ENCODE data around the gene ZNF507. TPM values are rescaled to one million over a fixed set of nuclear protein-coding genes. Genes with fewer than 3 reads are reported as not detected.

The ZNF507 gene
- total RNA-seq, 2 experiments from 2014 or later, result 13.3 to 35.0 TPM

GRCh38 chr19:32322541-32322940 lies 22.9 kb upstream of the ZNF507 start:
- TF ChIP-seq CTCF (conservative IDR thresholded peaks at IDR 0.05; ENCODE audit: low read length) (no peak), EZH2phosphoT487 (IDR thresholded peaks at IDR 0.05; ENCODE audit: borderline replicate concordance, low read depth, low read length) (no peak)
- no peak overlapping the region for H3K4me3 ChIP-seq (ENCODE audit: low read depth, low read length, poor library complexity, severe bottlenecking)
- POLR2A ChIA-PET, result no interaction called here
- no peaks in the 10 kb centered on the region for H3K4me1 ChIP-seq (ENCODE audit: insufficient read depth, low read length, poor library complexity, severe bottlenecking)
- CTCF ChIA-PET (ENCODE audit: unreplicated experiment), result no interaction called here
- H4K20me1 ChIP-seq (ENCODE audit: insufficient read depth, low read length), result no peaks in the 10 kb centered on the region
- intact Hi-C loops (cut with micrococcal nuclease; ENCODE audit: unreplicated experiment), result no loop called here
- no peaks in the 10 kb centered on the region for H3K9me2 ChIP-seq (ENCODE audit: insufficient read depth, low read length)
- no peaks in the 10 kb centered on the region for H3K79me2 ChIP-seq (ENCODE audit: insufficient read depth, low read depth, low read length)
- no peak for DNase-seq (ENCODE audit: low spot score)
- no peak overlapping the region for H2AFZ ChIP-seq (ENCODE audit: low read length)
- BruUV-seq (replicated peaks), result no TSS peak
- H3K9me3 ChIP-seq (ENCODE audit: low read length), result no peaks in the 10 kb centered on the region
- H3K4me2 ChIP-seq (ENCODE audit: low read length), result no peak overlapping the region
- no peaks in the 10 kb centered on the region for H3K36me3 ChIP-seq (ENCODE audit: insufficient read depth, low read length)
- no peak overlapping the region for H3K27ac ChIP-seq (ENCODE audit: low read depth, low read length, poor library complexity, severe bottlenecking)

- Histone ChIP-seq H3K36me3 (ENCODE audit: insufficient read depth, low read length) (no peaks in the 10 kb centered on the region), H3K4me1 (ENCODE audit: insufficient read depth, low read length, poor library complexity, severe bottlenecking) (no peaks in the 10 kb centered on the region), H3K9me3 (ENCODE audit: low read length) (no peaks in the 10 kb centered on the region), H3K9me2 (ENCODE audit: insufficient read depth, low read length) (no peaks in the 10 kb centered on the region), H3K4me3 (ENCODE audit: low read depth, low read length, poor library complexity, severe bottlenecking) (no peak overlapping the region), H3K79me2 (ENCODE audit: insufficient read depth, low read depth, low read length) (no peaks in the 10 kb centered on the region), H2AFZ (ENCODE audit: low read length) (no peak overlapping the region), H3K27ac (ENCODE audit: low read depth, low read length, poor library complexity, severe bottlenecking) (no peak overlapping the region), H4K20me1 (ENCODE audit: insufficient read depth, low read length) (no peaks in the 10 kb centered on the region), H3K4me2 (ENCODE audit: low read length) (no peak overlapping the region)
- no TSS peak for BruUV-seq (replicated peaks)
- POLR2A ChIA-PET, result no interaction called here
- intact Hi-C loops (cut with micrococcal nuclease; ENCODE audit: unreplicated experiment), result no loop called here
- no peak for DNase-seq (ENCODE audit: low spot score)
- TF ChIP-seq CTCF (conservative IDR thresholded peaks at IDR 0.05; ENCODE audit: low read length) (0 out of 2 replicates have a peak, but pooled peaks have one; percentile 18), EZH2phosphoT487 (IDR thresholded peaks at IDR 0.05; ENCODE audit: borderline replicate concordance, low read depth, low read length) (no peak)
- CTCF ChIA-PET (ENCODE audit: unreplicated experiment), result no interaction called here
These were observed 20.7 kb upstream of the ZNF507 start for GRCh38 chr19:32324631-32325285.

GRCh38 chr19:32330213-32330857 lies 15.1 kb upstream of the ZNF507 start:
- Histone ChIP-seq H3K4me3 (ENCODE audit: low read depth, low read length, poor library complexity, severe bottlenecking) (no peak overlapping the region), H3K36me3 (ENCODE audit: insufficient read depth, low read length) (no peaks in the 10 kb centered on the region), H3K4me2 (ENCODE audit: low read length) (no peak overlapping the region), H3K27ac (ENCODE audit: low read depth, low read length, poor library complexity, severe bottlenecking) (no peak overlapping the region), H4K20me1 (ENCODE audit: insufficient read depth, low read length) (no peaks in the 10 kb centered on the region), H3K9me3 (ENCODE audit: low read length) (no peaks in the 10 kb centered on the region), H3K4me1 (ENCODE audit: insufficient read depth, low read length, poor library complexity, severe bottlenecking) (no peaks in the 10 kb centered on the region), H3K79me2 (ENCODE audit: insufficient read depth, low read depth, low read length) (no peaks in the 10 kb centered on the region), H3K9me2 (ENCODE audit: insufficient read depth, low read length) (no peaks in the 10 kb centered on the region), H2AFZ (ENCODE audit: low read length) (no peak overlapping the region)
- CTCF ChIA-PET (ENCODE audit: unreplicated experiment), result no interaction called here
- POLR2A ChIA-PET, result interaction anchor here (1.0 kb wide), 1 partner anchor 20 kb away, joined by 3 read pairs; no protein-coding TSS in a partner anchor
- no TSS peak for BruUV-seq (replicated peaks)
- no peak for DNase-seq (ENCODE audit: low spot score)
- no peak for TF ChIP-seq EZH2phosphoT487 (IDR thresholded peaks at IDR 0.05; ENCODE audit: borderline replicate concordance, low read depth, low read length)
- TF ChIP-seq CTCF (conservative IDR thresholded peaks at IDR 0.05; ENCODE audit: low read length), result no peak
- intact Hi-C loops (cut with micrococcal nuclease; ENCODE audit: unreplicated experiment), result no loop called here

Data from OCI-LY7 (cell line).